HG02852 (cell line): Measurements from ENCODE around the gene NAT8L.

Experiments
- ATAC-seq: cut with Tn5 transposase; IDR thresholded peaks from one replicate; pipeline ENCODE4 v1.9.1; 2021; ENCODE audit warnings: mild to moderate bottlenecking, moderate library complexity; ENCODE audit not compliant: unreplicated experiment

The NAT8L gene

GRCh38 chr4:2062808-2063524 lies 3.8 kb downstream of the NAT8L start:
- ATAC-seq, result no peak

GRCh38 chr4:2063557-2064275 lies 4.6 kb downstream of the NAT8L start:
- ATAC-seq, result no peak

GRCh38 chr4:2064276-2064991 lies 5.3 kb downstream of the NAT8L start:
- no peak for ATAC-seq

GRCh38 chr4:2065106-2065930 lies 6.2 kb downstream of the NAT8L start:
- ATAC-seq, result no peak

- no peak for ATAC-seq
Measured at GRCh38 chr4:2066011-2066551, 7.0 kb downstream of the NAT8L start.

- ATAC-seq, result no peak
Measured at GRCh38 chr4:2066571-2067445, 7.7 kb downstream of the NAT8L start.

GRCh38 chr4:2067446-2068197 lies 8.5 kb downstream of the NAT8L start:
- ATAC-seq, result no peak

- ATAC-seq, result no peak
Measured at GRCh38 chr4:2068198-2068470, 9.0 kb downstream of the NAT8L start.

- no peak for ATAC-seq
Measured at GRCh38 chr4:2068566-2068965, 9.4 kb downstream of the NAT8L start.

GRCh38 chr4:2069161-2069971 lies 10.2 kb downstream of the NAT8L start:
- ATAC-seq, result no peak

- ATAC-seq, result no peak
Measured at GRCh38 chr4:2069986-2070385, 10.9 kb downstream of the NAT8L start.

- ATAC-seq, result no peak
Measured at GRCh38 chr4:2070421-2071251, 11.5 kb downstream of the NAT8L start.

- no peak for ATAC-seq
Measured at GRCh38 chr4:2071252-2071911, 12.3 kb downstream of the NAT8L start.

GRCh38 chr4:2071912-2072867 lies 13.1 kb downstream of the NAT8L start:
- no peak for ATAC-seq

GRCh38 chr4:2072971-2073807 lies 14.1 kb downstream of the NAT8L start:
- no peak for ATAC-seq
